ENCODE data around the gene NPB.
"Not testable (repeated sequence)": the region's sequence is repeated elsewhere in the genome, so short reads cannot be mapped to it uniquely, and the experiment has no call there.

Gene NPB

DNA sequence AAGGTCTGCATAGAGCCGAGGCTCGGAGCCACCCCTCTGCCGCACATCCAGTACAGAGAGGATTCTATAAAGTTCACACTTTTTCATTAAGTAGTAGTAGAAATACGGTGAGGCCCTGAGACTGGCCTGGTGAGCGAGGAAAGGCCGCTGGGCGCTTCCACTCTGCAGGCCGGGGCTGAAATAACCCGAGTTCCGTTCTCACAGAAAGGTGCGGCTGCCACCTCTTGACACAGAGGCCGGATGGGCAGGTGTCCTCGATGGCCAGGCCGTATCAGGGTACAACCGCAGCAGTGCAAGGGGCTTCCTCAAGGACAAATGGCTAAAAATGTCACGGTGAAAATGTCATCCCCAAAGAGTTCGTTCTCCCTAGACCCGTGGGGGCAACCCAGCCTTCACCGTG, 9.9 kb downstream of the NPB start:
- DNase-seq (ENCODE audit: low spot score) = no peak

GRCh38 chr17:81912441-81913309, 10.6 kb downstream of the NPB start:
- DNase-seq (ENCODE audit: low spot score) = no peak

- DNase-seq (ENCODE audit: low spot score) = no peak
Measured at GRCh38 chr17:81913394-81914102, 11.5 kb downstream of the NPB start.

DNA sequence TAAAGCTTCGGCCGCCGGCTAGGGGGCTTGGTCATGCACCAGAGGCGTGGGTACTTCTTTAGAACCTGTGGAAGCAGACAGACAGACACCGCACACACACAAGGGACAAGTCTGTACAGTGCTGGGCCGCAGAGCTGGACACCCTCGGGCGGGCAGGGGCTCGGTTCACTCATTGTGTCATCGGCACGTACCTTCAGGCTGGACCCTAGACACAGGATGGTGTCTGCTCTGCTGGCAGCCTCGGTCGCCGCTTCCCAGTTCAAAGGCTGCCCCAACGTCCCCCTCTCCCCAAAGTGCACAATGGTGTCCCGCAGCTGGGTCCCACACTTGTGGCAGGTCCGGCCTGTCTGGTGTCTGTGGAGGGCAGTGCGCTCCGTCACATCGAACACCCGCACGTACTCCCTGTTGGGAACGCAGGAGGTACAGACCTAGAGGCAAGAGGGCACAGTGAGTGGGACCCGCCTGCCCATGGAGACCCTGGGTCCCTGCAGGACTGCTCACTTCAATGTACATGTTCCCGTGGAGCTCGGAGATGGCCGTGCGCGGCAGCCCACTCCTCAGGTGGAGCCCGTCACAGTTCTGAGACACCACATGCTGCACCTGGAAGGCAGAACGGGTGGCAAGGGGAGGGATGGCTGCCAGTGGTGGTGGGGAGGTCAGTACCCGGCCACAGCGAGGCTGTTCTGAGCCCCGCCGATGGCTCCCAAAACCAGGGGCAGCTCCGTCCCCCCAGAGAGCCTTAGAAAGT, 12.2 kb downstream of the NPB start:
- DNase-seq (ENCODE audit: low spot score) = no peak

- DNase-seq (ENCODE audit: low spot score) = no peak
Measured at GRCh38 chr17:81915331-81915730, 13.3 kb downstream of the NPB start.

DNA sequence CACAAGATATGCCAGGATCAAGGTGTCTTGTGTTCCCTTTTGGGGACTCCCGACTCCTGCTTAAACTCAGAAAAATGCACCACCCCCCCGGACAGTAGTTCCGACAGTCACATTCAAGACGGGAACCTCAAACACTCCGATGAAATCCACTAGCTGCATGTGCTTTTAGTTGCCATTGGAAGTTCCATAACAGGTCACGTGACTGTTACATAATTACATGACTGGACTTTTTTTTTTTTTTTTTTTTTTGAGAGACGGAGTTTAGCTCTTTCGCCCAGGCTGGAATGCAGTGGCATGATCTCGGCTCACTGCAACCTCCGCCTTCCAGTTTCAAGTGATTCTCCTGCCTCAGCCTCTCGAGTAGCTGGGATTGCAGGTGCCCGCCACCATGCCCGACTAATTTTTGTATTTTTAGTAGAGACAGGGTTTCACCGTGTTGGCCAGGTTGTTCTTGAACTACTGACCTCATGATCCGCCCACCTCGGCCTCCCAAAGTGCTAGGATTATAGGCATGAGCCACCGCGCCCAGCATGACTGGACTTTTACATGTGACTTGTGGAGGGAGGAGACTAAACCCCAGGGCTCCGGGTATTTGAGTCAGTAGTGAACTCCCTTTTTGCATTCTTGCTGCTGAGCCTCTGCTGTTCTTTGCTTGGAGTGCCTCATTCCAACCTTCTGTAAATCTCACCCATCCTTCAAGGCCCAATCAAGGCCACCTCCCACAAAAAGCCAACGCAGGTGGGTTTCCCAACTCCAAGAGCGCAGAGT, 14.4 kb downstream of the NPB start:
- DNase-seq (ENCODE audit: low spot score) = peak; percentile 56

GRCh38 chr17:81917565-81918332, 15.7 kb downstream of the NPB start, which contains the start of gene SIRT7:
TSS of gene SIRT7 (minus strand) at chr17:81918176. CDS start at chr17:81918131, 45 bp downstream.
- peak; percentile 98 for DNase-seq (ENCODE audit: low spot score)

DNA sequence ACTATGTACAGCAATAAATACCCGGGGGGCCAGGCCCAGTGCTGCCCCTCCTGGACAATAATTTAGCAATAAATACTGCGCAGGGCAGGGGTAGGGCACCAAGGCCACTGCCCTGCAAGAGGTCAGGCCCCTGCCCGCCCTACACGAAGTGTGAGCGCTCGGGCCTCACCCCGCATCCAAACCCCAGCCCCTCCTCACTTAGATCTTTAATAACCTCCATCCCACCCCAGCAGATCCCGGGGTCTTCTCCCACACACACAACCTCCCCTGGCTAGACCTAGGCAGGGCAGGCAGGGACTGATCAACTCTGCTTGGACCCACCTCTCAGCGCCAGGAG, 16.3 kb downstream of the NPB start:
- DNase-seq (ENCODE audit: low spot score) = not testable (repeated sequence)

DNA sequence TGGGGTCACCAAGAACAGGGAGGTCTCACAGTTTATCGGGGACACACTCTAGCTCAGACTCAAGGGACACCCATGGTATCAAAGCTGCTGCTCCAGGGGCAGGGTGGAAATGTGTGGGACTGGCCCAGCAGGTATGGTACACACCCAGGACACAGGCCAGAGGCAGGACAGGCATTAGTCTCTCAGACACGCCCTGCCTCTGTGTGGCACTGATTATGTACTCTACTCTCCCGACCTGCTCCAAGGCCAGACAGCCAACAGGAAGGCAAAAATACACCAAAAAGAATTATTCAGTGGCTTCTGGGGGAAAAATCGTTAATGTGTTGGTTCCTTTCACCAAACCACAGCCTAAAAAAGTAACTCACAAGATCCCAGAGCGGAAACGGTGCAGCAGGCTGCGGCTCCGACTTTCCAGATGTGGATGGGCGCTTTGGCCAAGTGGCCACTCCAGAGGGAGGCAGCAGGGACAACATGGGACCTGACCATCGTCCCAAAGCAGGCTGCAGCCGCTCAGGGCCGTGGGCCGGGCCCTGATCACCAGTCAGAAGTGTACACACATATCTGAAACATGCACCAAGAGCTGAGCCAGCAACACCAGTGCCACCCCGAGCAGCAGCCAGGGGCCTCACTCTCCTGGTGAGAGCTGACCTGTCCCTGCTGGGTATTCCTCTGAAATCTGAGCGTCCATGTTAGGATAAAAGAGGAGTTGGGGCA, 17.0 kb downstream of the NPB start:
- no peak for DNase-seq (ENCODE audit: low spot score)

DNA sequence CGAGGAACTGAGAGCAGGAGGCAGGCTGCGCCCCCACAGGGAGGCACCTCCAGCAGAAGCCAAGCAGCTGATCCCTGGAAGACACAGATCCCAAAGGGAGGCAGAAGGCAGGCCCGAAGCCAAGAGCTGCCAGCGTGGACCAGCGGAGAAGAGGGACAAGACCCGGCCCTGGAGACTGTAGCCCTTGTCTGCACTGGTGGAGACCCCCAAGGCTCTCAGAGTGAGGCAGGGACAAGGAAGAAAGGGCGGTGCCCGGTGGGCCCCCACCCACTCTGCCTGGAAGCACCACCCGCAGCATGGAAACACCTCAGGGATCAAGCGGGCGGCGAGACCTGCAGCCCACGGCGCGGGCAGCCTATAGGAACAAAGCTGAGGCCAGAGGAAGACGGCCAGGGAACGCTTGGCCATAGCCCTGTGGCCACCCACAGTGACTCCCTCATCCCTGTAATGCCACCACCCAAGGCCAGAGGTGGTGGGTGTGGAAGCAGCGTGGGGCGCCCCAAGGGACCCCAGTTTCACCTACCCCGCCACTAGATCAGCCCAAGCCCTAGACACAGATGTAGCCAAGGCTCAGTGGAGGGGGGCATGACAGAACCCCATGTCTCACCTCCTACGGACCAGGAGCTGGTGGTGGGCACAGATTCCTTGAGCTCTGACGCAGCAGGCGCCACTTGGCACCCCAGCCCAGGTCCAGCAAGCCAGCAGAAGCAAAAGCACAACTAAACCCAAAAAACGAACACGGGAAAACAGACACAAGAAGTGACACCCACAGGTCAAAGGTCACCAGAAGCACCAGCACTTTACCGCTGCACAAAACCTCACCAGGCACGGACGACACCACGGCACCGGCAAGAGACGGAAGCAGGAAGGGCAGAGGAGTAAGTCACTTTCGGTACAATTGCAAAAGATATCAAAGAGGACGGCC, 18.8 kb downstream of the NPB start:
- DNase-seq (ENCODE audit: low spot score) = no peak

DNA sequence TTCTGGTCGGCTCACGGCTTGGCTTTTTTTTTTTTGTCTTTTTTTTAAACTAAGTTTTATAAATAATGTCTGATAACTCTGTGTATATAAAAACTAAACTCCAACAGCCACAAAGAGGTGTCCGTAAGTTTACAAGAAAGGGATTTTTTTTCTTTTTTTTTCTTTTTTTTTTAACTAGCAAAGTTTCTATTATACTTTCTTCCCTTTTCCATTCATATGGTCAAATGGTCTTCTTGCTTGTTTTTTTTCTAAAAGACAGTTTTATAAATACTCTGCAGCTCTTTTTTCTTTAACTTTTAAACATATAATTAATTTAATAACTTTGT, 19.5 kb downstream of the NPB start:
- DNase-seq (ENCODE audit: low spot score) = no peak

GRCh38 chr17:81921996-81922565, 20.0 kb downstream of the NPB start:
- no peak for DNase-seq (ENCODE audit: low spot score)

DNA sequence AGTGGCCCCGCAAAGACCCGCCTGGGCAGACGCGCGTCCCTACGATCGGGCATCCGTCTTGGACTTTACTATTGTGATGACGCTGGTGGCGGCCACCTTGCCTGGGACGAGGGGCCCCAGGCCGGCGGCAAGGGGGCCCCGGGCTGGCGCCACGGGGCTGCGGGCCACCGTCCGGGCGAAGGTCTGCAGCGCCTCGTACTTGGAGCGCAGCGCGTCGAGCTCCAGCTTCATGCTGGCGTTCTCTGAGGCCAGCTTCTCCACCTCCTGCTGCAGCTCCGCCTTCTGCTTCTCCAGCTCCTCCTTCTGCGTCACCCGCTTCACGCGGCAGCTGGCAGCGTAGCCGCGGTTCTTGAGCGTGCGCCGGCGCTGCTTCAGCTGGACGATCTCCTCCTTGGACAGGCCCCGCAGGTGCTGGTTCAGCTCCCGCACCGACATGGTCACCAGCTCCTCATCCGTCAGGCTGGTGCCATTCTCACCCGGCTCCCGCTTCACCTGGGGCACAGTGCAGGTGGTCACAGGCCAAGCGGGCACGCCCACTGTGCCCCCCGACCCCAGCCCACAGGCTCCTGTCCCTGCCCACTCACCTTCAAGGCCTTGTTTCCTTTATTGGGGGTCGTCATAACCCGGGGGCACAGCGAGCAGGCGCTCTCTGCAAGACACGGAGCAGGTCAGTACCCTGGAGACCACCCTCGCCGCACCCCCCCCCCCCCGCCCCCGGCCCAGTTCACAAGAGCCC, 20.7 kb downstream of the NPB start:
- no peak for DNase-seq (ENCODE audit: low spot score)

- DNase-seq (ENCODE audit: low spot score) = peak; percentile 88
Measured at GRCh38 chr17:81923302-81924260, 21.5 kb downstream of the NPB start.

GRCh38 chr17:81924557-81925532, 22.8 kb downstream of the NPB start:
- no peak for DNase-seq (ENCODE audit: low spot score)

GRCh38 chr17:81925860-81926450, 23.9 kb downstream of the NPB start:
- no peak for DNase-seq (ENCODE audit: low spot score)
